Peyer's patch (tissue), 4 donors: ENCODE results near the gene CZIB.

Experiments used
- CTCF ChIP-seq, 6 experiments: fragments of 450-650 bp in 4 of 6; fragments of 200-600 bp in 2 of 6; sonication (generic) in 1 of 6; IDR thresholded peaks; one replicate each; pipeline ENCODE4 v1.5.1; 2017 to 2019; ENCODE audit warnings: antibody characterized with exemption in 6 of 6, mild to moderate bottlenecking in 3 of 6, moderate library complexity in 1 of 6
- POLR2A ChIP-seq, 2 donors: fragments of 450-650 bp; IDR thresholded peaks; one replicate each; pipeline ENCODE4 v1.5.1; 2017; ENCODE audit warnings: antibody characterized with exemption in 2 of 2, mild to moderate bottlenecking in 2 of 2, moderate library complexity in 2 of 2

- TF ChIP-seq CTCF (IDR thresholded peaks at IDR 0.05) = no peak
- TF ChIP-seq POLR2A (IDR thresholded peaks at IDR 0.05) = no peak
These were observed 10.1 kb downstream of the CZIB start for GRCh38 chr1:53210352-53210751.
